HAP-1 (cell line): ENCODE measurements around the gene PYGM.

Experiments
- DNase-seq, 2 experiments: peaks; one replicate each; pipeline ENCODE4 v3.0.0-alpha.2; 2016 to 2020; ENCODE audit warnings: low spot score in 2 of 2
- H3K27me3 ChIP-seq: fragments of 250-450 bp; sonication (Bioruptor Pico); 2 replicates; pipeline ENCODE4 v1.5.1; 2020; ENCODE audit warnings: low read depth, mild to moderate bottlenecking, moderate library complexity
- H3K36me3 ChIP-seq: fragments of 250-450 bp; sonication (Bioruptor Pico); replicated peaks from 2 replicates; pipeline ENCODE4 v1.5.1; 2020; ENCODE audit warnings: mild to moderate bottlenecking
- H3K4me1 ChIP-seq: fragments of 250-450 bp; sonication (Bioruptor Pico); 2 replicates; pipeline ENCODE4 v1.5.1; 2020; ENCODE audit warnings: mild to moderate bottlenecking
- H3K4me3 ChIP-seq: fragments of 250-450 bp; sonication (Bioruptor Pico); 2 replicates; pipeline ENCODE4 v1.5.1; 2020; ENCODE audit warnings: mild to moderate bottlenecking, moderate library complexity
- H3K9me3 ChIP-seq: fragments of 250-450 bp; sonication (Bioruptor Pico); 2 replicates; pipeline ENCODE4 v1.5.1; 2020; ENCODE audit warnings: mild to moderate bottlenecking, moderate library complexity
- in situ Hi-C: fragments of 300-500 bp; cut with MboI; formaldehyde crosslinking; loops from 3 replicates; pipeline ENCODE4 v1.14.3; 2020; ENCODE audit warnings: low sequenced_read_pairs, inconsistent platforms, mixed read lengths

The PYGM gene

DNA sequence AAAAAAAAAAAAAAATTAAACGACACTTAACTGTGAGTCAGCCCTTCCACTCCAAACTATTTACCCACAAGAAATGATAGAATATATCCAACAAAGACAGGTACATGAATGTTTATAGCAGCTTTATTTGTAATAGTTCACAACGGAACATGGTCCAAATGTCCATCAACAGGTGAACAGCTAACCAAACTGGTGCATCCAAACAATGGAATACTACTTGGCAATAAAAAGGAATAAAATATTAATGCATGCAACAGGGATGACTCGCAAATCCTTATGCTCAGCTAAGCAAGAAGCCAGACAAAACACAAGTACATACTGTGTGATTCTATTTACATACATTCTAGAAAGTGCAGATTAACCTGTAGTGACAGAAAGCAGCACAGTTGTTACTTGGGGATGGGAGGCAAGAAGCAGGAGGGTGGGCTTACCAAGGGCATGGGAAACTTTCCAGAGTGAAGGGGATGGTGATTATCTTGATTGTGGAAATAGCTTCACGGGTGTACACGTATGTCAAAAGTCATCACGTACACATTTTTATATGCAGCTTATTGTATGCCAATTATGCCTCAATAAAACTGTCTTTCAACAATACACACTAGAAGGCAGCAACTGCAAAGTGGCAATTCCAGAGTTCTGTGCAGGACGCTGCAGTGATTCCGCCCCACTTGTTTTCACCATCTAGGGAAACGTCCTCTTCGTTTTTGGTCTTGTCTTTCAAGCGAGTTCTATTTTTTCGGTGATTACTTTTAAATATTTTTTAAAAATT, 25.2 kb upstream of the PYGM start:
- in situ Hi-C loops = no loop called here
- H3K27me3 ChIP-seq = no peaks in the 10 kb centered on the region
- H3K36me3 ChIP-seq = no peaks in the 10 kb centered on the region; the same call in none of the 2 replicates
- peaks cover 6% of the 10 kb centered on the region for H3K4me1 ChIP-seq
- H3K9me3 ChIP-seq = no peaks in the 10 kb centered on the region
- no peak overlapping the region for H3K4me3 ChIP-seq
- no peak for DNase-seq

- no peaks in the 10 kb centered on the region for H3K27me3 ChIP-seq
- peak within 1 kb of the TSS; percentile 72 for H3K4me3 ChIP-seq
- H3K9me3 ChIP-seq = no peaks in the 10 kb centered on the region
- in situ Hi-C loops = no loop called here
- peaks cover 9% of the 10 kb centered on the region for H3K4me1 ChIP-seq
- DNase-seq = peak; percentile 99 to 100
- H3K36me3 ChIP-seq = peaks cover 39% of the 10 kb centered on the region
These were observed 18.9 kb upstream of the PYGM start, which contains the start of gene SF1 for GRCh38 chr11:64778473-64779298. SF1 (minus strand) TSS chr11:64778542; CDS start chr11:64778392, 150 bp downstream.

GRCh38 chr11:64778223-64778472, 18.4 kb upstream of the PYGM start:
- H3K4me1 ChIP-seq = peaks cover 9% of the 10 kb centered on the region
- H3K36me3 ChIP-seq = peaks cover 44% of the 10 kb centered on the region
- H3K27me3 ChIP-seq = no peaks in the 10 kb centered on the region
- peak overlapping the region; percentile 67 for H3K4me3 ChIP-seq
- no peak for DNase-seq
- in situ Hi-C loops = no loop called here
- H3K9me3 ChIP-seq = no peaks in the 10 kb centered on the region

DNA sequence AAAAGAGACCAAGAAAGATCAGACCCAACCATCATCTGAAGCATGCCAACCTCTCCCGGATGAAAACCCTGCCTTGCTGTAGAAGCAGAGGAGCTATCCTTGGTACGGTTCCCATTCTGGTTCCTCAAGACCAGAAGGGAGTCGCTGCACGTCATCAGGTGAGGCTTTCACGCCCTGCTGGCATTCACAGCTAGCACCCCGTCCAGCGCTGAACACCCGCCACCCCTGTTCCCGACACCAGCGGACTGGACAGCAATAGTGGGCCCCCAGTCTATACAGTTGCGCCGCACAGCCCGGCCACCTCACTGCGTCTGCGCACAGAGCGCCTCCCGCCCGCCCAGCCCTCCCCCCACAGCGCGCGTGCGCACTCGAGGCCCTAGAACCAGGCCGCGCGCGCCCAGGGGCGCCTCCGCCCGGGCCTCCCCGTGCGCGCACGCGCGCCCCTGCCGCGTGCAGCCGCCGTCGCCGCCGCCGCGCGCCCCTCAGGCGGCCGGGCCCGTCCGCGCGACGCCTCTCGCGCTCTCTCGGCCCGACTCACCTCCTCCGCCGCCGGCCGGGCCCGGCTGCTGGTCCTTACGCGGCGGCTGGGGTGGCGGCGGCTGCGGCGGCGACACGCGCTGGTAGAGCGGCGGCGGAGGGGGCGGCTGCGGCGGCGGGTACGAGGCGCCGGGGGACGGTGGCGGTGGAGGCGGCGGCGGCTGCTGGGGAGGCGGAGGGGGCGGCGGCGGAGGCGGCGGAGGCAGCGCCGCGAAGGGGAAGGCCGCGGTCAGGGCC, 17.9 kb upstream of the PYGM start:
- peaks cover 49% of the 10 kb centered on the region for H3K36me3 ChIP-seq
- H3K4me1 ChIP-seq = peaks cover 9% of the 10 kb centered on the region

DNA sequence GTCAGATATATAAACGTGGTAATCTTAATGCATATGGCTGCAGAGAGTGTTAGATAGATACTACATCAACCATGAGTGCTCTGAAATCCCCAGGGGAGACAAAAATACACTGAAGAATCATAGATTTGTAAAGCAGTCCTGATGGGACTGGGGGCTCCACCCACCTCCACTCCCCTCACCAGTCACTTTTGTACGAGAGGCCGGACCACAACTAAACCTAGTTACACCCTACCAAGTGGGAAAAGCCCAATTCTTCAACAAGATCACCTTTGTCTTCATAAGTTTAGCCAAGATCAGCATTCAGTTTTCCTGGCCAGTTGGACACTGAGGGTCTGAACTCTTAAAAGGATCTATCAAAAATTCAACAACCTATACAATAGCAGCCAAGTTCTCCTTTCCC, 17.1 kb upstream of the PYGM start:
- H3K4me3 ChIP-seq = peak overlapping the region; percentile 72
- no peaks in the 10 kb centered on the region for H3K9me3 ChIP-seq
- in situ Hi-C loops = no loop called here
- H3K36me3 ChIP-seq = peaks cover 57% of the 10 kb centered on the region
- no peak for DNase-seq
- H3K27me3 ChIP-seq = no peaks in the 10 kb centered on the region
- peaks cover 3% of the 10 kb centered on the region for H3K4me1 ChIP-seq

More for the DNA sequence above, 17.9 kb upstream of the PYGM start:
- peak; percentile 65 to 84 for DNase-seq
- Histone ChIP-seq H3K9me3 (no peaks in the 10 kb centered on the region), H3K4me3 (peak overlapping the region; percentile 72), H3K27me3 (no peaks in the 10 kb centered on the region)
- in situ Hi-C loops = no loop called here

- H3K4me3 ChIP-seq = peak overlapping the region; percentile 72; the same call in 1 of the 2 replicates
- no peak for DNase-seq
- in situ Hi-C loops = no loop called here
These were observed 16.7 kb upstream of the PYGM start for GRCh38 chr11:64776425-64776824.

GRCh38 chr11:64774144-64774543, 14.4 kb upstream of the PYGM start:
- DNase-seq = no peak
- H3K4me3 ChIP-seq = no peak overlapping the region
- H3K4me1 ChIP-seq = peaks cover 3% of the 10 kb centered on the region
- H3K36me3 ChIP-seq = peaks cover 84% of the 10 kb centered on the region
- in situ Hi-C loops = no loop called here
- H3K9me3 ChIP-seq = no peaks in the 10 kb centered on the region
- H3K27me3 ChIP-seq = no peaks in the 10 kb centered on the region

More at GRCh38 chr11:64776425-64776824, 16.7 kb upstream of the PYGM start:
- H3K36me3 ChIP-seq = peaks cover 62% of the 10 kb centered on the region
- H3K9me3 ChIP-seq = no peaks in the 10 kb centered on the region
- peaks cover 3% of the 10 kb centered on the region for H3K4me1 ChIP-seq
- H3K27me3 ChIP-seq = no peaks in the 10 kb centered on the region

- peaks cover 3% of the 10 kb centered on the region for H3K4me1 ChIP-seq
These were observed 12.7 kb upstream of the PYGM start for GRCh38 chr11:64772303-64773018.

DNA sequence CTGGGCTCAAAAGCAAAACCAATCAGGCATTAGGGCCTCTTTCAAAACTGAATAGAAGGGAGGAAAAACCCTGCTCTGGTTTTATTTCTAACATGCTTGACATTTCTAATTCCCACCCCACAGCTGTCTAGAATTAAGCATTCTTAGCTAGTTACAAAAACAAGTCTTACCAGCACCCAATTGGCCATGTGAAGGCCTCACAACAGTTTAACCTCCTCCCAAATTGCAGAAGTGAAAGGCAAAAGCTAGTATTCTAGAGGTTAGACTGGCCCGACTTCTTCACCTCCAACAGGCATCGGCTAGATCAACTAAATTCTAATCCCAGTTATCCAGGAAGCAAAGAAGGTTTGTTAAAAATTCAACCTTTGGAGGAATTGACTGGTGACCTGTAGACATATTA, 12.1 kb upstream of the PYGM start:
- in situ Hi-C loops = no loop called here
- H3K4me1 ChIP-seq = peaks cover under 1% of the 10 kb centered on the region; the same call in 1 of the 2 replicates
- no peak overlapping the region for H3K4me3 ChIP-seq
- H3K36me3 ChIP-seq = peaks cover 100% of the 10 kb centered on the region
- no peaks in the 10 kb centered on the region for H3K9me3 ChIP-seq
- H3K27me3 ChIP-seq = no peaks in the 10 kb centered on the region
- DNase-seq = no peak

More at GRCh38 chr11:64772303-64773018, 12.7 kb upstream of the PYGM start:
- no peak for DNase-seq
- Histone ChIP-seq H3K9me3 (no peaks in the 10 kb centered on the region), H3K4me3 (no peak overlapping the region), H3K36me3 (peaks cover 100% of the 10 kb centered on the region), H3K27me3 (no peaks in the 10 kb centered on the region)
- in situ Hi-C loops = no loop called here

- in situ Hi-C loops = no loop called here
- no peaks in the 10 kb centered on the region for H3K27me3 ChIP-seq
- peaks cover 97% of the 10 kb centered on the region for H3K36me3 ChIP-seq
- H3K9me3 ChIP-seq = no peaks in the 10 kb centered on the region
- H3K4me1 ChIP-seq = no peaks in the 10 kb centered on the region
- no peak overlapping the region for H3K4me3 ChIP-seq
- no peak for DNase-seq
These were observed 10.3 kb upstream of the PYGM start for GRCh38 chr11:64770120-64770519.

GRCh38 chr11:64769283-64769682, 9.5 kb upstream of the PYGM start:
- Histone ChIP-seq H3K9me3 (no peaks in the 10 kb centered on the region), H3K36me3 (peaks cover 97% of the 10 kb centered on the region), H3K4me3 (no peak overlapping the region), H3K4me1 (no peaks in the 10 kb centered on the region), H3K27me3 (no peaks in the 10 kb centered on the region)
- DNase-seq = no peak
- in situ Hi-C loops = no loop called here

DNA sequence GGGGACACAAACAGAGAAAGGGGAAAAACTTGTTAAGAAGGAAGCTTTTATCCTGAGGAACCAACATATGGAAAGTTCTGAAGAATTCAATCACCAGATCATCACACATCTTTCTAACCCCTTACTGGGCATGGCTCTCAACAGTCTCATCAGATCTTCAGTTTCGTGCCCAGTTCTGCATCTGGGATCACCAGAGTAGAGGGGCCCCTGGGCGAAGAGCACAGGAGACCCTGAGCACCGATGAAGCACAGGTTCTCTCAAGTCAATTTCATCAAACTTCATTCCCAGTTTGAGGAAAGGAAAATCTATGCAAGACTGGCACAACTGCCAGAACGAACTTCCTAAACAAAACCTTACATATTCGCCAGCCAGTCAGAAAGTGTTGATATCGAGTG, 8.5 kb upstream of the PYGM start:
- H3K36me3 ChIP-seq = peaks cover 97% of the 10 kb centered on the region
- H3K4me1 ChIP-seq = no peaks in the 10 kb centered on the region
- in situ Hi-C loops = no loop called here
- no peak for DNase-seq
- H3K4me3 ChIP-seq = no peak overlapping the region
- H3K9me3 ChIP-seq = no peaks in the 10 kb centered on the region
- no peaks in the 10 kb centered on the region for H3K27me3 ChIP-seq
